Mesothelial cell of epicardium (in vitro differentiated cells): Measurements from ENCODE around the gene TM7SF2. TPM values are rescaled to one million over a fixed set of nuclear protein-coding genes. Genes with fewer than 3 reads are reported as not detected.
A peak's percentile ranks its signal among the peaks of the same experiment; 100 is the strongest.

Experiments used
- DNase-seq, 2 experiments: peaks; one replicate each; pipeline ENCODE4 v3.0.0; 2021; ENCODE audit warnings: low spot score in 2 of 2; ENCODE audit not compliant: unreplicated experiment in 2 of 2
- H3K27ac Mint-ChIP-seq: 2 replicates; pipeline ENCODE4 v1.8.0; 2021; ENCODE audit warnings: mixed read lengths
- H3K27me3 Mint-ChIP-seq: 2 replicates; pipeline ENCODE4 v1.8.0; 2021; ENCODE audit warnings: low read depth, mixed read lengths
- H3K36me3 Mint-ChIP-seq: 2 replicates; pipeline ENCODE4 v1.8.0; 2021; ENCODE audit warnings: mixed read lengths
- H3K4me1 Mint-ChIP-seq: 2 replicates; pipeline ENCODE4 v1.8.0; 2021; ENCODE audit warnings: mixed read lengths
- H3K4me3 Mint-ChIP-seq: 2 replicates; pipeline ENCODE4 v1.8.0; 2021; ENCODE audit warnings: mild to moderate bottlenecking, moderate library complexity, mixed read lengths
- H3K9me3 Mint-ChIP-seq: 2 replicates; pipeline ENCODE4 v1.8.0; 2021; ENCODE audit warnings: mixed read lengths
- CTCF ChIP-seq: fragments of 200-600 bp; sonication (generic); IDR thresholded peaks from one replicate; pipeline ENCODE4 v1.5.0; 2021; ENCODE audit warnings: antibody characterized with exemption; ENCODE audit not compliant: unreplicated experiment
- total RNA-seq: library from RNA; stranded (reverse); gene quantifications from 3 replicates; pipeline ENCODE4 v1.2.1, GENCODE V29; 2021

Gene TM7SF2
- total RNA-seq, 1 donor from 2014 or later, result 74.2 TPM

- H3K4me1 Mint-ChIP-seq, result peaks cover 31% of the 10 kb centered on the region
- no peak overlapping the region for H3K27ac Mint-ChIP-seq
- H3K4me3 Mint-ChIP-seq, result no peak overlapping the region
- TF ChIP-seq CTCF, result no peak
- no peaks in the 10 kb centered on the region for H3K36me3 Mint-ChIP-seq
- DNase-seq, result no peak
- peaks cover 2% of the 10 kb centered on the region for H3K27me3 Mint-ChIP-seq
- H3K9me3 Mint-ChIP-seq, result no peaks in the 10 kb centered on the region
Measured at GRCh38 chr11:65109231-65110198, 2.2 kb upstream of the TM7SF2 start.

DNA sequence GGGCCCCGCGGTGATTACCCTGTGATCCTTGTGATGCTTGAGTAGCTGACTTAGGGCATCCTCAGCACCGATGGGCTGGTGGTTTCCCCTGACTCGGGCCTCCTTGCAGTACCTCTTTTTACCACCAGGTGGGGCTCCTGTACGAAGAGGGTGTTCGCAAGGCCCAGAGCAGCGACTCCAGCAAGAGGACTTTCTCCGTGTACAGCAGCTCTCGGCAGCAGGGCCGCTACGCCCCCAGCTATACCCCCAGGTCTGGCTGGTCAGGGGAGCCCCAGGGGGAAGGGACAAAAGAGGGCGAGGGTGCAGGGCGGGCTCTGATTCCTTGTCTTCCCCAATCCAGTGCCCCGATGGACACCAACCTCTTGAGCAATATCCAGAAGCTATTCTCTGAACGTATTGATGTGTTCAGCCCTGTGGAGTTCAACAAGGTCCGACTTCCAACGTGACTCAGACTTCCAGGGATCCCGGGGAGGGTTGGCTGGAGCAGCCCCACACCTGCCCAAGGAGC is 1.3 kb upstream of the TM7SF2 start:
- Mint-ChIP-seq H3K4me3 (no peak overlapping the region), H3K27me3 (peaks cover 2% of the 10 kb centered on the region), H3K27ac (peak overlapping the region; percentile 12), H3K36me3 (no peaks in the 10 kb centered on the region), H3K4me1 (peaks cover 31% of the 10 kb centered on the region), H3K9me3 (no peaks in the 10 kb centered on the region)
- TF ChIP-seq CTCF, result peak; percentile 100
- DNase-seq, result peak; percentile 81 to 98

DNA sequence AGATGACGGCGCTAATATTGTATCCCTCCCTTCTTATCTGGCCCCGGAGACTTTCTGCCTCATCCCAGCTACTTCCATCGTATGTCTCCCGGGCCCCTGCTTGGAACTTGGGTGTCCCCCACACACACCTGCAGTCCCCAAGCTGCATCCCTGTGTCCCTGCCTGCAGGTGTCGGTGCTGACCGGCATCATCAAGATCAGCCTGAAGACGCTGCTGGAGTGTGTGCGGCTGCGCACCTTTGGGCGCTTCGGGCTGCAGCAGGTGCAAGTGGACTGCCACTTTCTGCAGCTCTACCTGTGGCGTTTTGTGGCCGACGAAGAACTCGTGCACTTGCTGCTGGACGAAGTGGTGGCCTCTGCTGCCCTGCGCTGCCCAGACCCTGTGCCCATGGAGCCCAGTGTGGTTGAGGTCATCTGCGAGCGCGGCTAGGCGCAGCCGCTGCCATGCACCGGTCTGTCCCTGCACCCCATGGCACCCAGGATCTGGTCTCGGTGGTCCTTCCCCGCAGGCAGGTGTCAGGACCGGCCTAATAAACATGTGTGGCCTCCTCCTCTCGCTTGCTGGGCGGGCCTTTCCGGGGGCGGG is 421 bp upstream of the TM7SF2 start:
- DNase-seq, result no peak
- Mint-ChIP-seq H3K4me3 (peak overlapping the region; percentile 95), H3K4me1 (peaks cover 31% of the 10 kb centered on the region), H3K36me3 (no peaks in the 10 kb centered on the region), H3K9me3 (no peaks in the 10 kb centered on the region), H3K27ac (peak overlapping the region; percentile 93), H3K27me3 (peaks cover 2% of the 10 kb centered on the region)
- TF ChIP-seq CTCF, result no peak

DNA sequence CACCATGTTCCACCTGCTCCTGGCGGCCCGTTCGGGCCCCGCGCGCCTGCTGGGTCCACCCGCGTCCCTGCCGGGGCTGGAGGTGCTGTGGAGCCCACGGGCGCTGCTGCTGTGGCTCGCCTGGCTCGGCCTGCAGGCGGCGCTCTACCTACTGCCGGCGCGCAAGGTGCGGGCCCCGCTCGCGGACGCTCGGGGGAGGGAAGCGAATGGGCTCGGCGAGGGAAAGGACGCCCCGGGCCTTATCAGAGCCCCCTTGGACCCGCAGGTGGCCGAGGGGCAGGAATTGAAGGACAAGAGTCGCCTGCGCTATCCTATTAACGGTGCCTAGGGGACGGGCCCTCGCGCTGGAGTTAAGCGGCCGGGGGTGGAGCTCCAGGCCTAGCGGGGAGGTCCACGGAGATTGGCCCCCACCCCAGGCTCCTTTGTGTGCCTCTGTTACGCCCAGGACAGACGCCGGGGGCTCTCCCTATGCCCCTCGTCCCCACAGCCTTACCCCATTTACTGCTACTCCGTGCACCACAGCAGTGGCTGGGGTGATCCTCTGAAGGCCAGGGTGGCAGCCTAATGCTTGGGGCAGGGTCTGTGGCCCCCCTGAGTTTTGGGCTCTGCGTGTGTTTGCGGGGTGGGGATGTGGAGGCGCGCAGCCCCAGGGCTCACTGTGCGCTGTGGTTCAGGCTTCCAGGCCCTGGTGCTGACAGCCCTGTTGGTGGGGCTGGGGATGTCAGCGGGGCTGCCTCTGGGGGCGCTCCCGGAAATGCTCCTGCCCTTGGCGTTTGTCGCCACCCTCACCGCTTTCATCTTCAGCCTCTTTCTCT is 1.1 kb downstream of the TM7SF2 start:
- peaks cover under 1% of the 10 kb centered on the region for H3K36me3 Mint-ChIP-seq
- peaks cover 34% of the 10 kb centered on the region for H3K4me1 Mint-ChIP-seq
- peak overlapping the region; percentile 95 for H3K4me3 Mint-ChIP-seq
- peak in 1 of 2 experiments; percentile 76 for DNase-seq
- H3K27me3 Mint-ChIP-seq, result peaks cover 2% of the 10 kb centered on the region
- no peaks in the 10 kb centered on the region for H3K9me3 Mint-ChIP-seq
- H3K27ac Mint-ChIP-seq, result peak overlapping the region; percentile 96
- peak; percentile 84 for TF ChIP-seq CTCF

DNA sequence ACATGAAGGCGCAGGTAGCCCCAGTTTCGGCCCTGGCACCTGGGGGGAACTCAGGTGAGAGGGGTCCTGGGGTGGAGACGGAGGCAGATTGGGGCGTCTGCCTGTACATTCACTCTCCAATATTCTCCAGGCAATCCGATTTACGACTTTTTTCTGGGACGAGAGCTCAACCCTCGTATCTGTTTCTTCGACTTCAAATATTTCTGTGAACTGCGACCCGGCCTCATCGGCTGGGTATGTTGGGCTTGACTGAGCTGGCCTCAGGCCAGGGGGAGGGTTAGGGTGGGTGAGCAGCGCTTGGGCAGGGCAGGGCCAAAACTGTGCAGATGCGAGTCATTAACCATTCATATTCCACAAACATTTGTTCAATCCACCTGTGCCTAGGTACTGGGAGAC is 1.7 kb downstream of the TM7SF2 start:
- H3K9me3 Mint-ChIP-seq, result no peaks in the 10 kb centered on the region
- no peak for DNase-seq
- no peak for TF ChIP-seq CTCF
- H3K36me3 Mint-ChIP-seq, result peaks cover 3% of the 10 kb centered on the region
- H3K27ac Mint-ChIP-seq, result peak overlapping the region; percentile 96
- H3K4me3 Mint-ChIP-seq, result peak overlapping the region; percentile 95
- H3K4me1 Mint-ChIP-seq, result peaks cover 36% of the 10 kb centered on the region
- peaks cover 2% of the 10 kb centered on the region for H3K27me3 Mint-ChIP-seq
